Neural progenitor cell (in vitro differentiated cells): ENCODE results near the gene SV2B.

ENCODE experiments used
- EZH2 ChIP-seq: fragments of 200-600 bp; sonication (generic); IDR thresholded peaks from 2 replicates; pipeline ENCODE4 v1.6.1; 2017; ENCODE audit warnings: antibody characterized with exemption, mild to moderate bottlenecking, moderate library complexity
- TF ChIP-seq, protein P1 (sequence below): fragments of 200-600 bp; sonication (generic); IDR thresholded peaks from 2 replicates; pipeline ENCODE4 v1.5.1; 2017; ENCODE audit warnings: antibody characterized with exemption, mild to moderate bottlenecking

DNA sequence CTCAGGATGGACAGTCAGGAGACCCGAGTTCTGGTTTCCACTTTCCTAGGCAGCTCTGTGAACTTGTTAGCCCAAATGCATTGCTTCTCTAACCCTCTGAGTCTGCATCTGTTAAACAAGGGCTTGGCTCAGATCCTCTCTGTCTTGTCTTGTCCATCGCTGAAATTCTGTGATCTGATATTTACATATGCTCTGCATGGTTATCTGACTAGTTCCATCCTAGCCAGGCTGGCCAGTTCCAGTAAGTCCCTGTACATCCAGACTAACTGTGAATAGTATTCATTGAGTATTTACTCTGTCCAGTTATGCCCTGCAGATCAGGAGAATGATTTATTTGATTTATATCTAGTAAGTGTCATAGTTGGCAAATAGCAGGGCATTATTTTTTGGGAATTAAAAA, 27.0 kb upstream of the SV2B start:
- TF ChIP-seq, protein P1, sequence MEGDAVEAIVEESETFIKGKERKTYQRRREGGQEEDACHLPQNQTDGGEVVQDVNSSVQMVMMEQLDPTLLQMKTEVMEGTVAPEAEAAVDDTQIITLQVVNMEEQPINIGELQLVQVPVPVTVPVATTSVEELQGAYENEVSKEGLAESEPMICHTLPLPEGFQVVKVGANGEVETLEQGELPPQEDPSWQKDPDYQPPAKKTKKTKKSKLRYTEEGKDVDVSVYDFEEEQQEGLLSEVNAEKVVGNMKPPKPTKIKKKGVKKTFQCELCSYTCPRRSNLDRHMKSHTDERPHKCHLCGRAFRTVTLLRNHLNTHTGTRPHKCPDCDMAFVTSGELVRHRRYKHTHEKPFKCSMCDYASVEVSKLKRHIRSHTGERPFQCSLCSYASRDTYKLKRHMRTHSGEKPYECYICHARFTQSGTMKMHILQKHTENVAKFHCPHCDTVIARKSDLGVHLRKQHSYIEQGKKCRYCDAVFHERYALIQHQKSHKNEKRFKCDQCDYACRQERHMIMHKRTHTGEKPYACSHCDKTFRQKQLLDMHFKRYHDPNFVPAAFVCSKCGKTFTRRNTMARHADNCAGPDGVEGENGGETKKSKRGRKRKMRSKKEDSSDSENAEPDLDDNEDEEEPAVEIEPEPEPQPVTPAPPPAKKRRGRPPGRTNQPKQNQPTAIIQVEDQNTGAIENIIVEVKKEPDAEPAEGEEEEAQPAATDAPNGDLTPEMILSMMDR, result no peak
- no peak for TF ChIP-seq EZH2
